Heart left ventricle (tissue), 13 donors: ENCODE measurements around the gene SSBP2.

Experiments used
- POLR2A ChIP-seq, 2 donors: fragments of 450-650 bp; IDR thresholded peaks; one replicate each; pipeline ENCODE4 v1.6.1; 2017; ENCODE audit warnings: antibody characterized with exemption in 2 of 2, mild to moderate bottlenecking in 2 of 2, moderate library complexity in 2 of 2
- TF ChIP-seq, protein P1 (sequence below), 12 donors: fragments of 200-600 bp; sonication (generic) in 4 of 12; IDR thresholded peaks; one replicate each; pipeline versions ENCODE4 v1.5.0 to v1.8.0; 2018 to 2022; ENCODE audit warnings: antibody characterized with exemption in 12 of 12, mild to moderate bottlenecking in 5 of 12
- donor health status: ischemic (EF 13 %, LVEDD 7.1; RV severe dilation, severe dysfunction).
- donor health status: DM: no; HTN: yes; CAD: no.
- donor health status: DM: no; HTN: no; CAD: no.
- donor health status: ischemic (EF 25% LVEDD 6.9; RV normal size, moderate dysfunction).
- donor health status: ischemic (EF 25% LVEDD 5.7; RV mildly dilated, moderate dysfunction).
- donor health status: ischemic (EF 35%, LVEDD 5.7; RV mildly dilated, moderate dysfunction).
- donor health status: nonischemic (EF 11% LVEDD 7.7; RV severe dilation, severe dysfunction).
- donor health status: DM: yes; HTN: yes; CAD: no.
- donor health status: PGD.
- donor health status: ischemic (EF 29% LVEDD 5.4; RV normal size, mild dysfunction).
- donor health status: nonischemic (EF 23%, LVEDD 6.1; RV moderate dilation, normal function).

GRCh38 chr5:81577091-81577490 is 173.8 kb downstream of the SSBP2 start:
- TF ChIP-seq, protein P1, sequence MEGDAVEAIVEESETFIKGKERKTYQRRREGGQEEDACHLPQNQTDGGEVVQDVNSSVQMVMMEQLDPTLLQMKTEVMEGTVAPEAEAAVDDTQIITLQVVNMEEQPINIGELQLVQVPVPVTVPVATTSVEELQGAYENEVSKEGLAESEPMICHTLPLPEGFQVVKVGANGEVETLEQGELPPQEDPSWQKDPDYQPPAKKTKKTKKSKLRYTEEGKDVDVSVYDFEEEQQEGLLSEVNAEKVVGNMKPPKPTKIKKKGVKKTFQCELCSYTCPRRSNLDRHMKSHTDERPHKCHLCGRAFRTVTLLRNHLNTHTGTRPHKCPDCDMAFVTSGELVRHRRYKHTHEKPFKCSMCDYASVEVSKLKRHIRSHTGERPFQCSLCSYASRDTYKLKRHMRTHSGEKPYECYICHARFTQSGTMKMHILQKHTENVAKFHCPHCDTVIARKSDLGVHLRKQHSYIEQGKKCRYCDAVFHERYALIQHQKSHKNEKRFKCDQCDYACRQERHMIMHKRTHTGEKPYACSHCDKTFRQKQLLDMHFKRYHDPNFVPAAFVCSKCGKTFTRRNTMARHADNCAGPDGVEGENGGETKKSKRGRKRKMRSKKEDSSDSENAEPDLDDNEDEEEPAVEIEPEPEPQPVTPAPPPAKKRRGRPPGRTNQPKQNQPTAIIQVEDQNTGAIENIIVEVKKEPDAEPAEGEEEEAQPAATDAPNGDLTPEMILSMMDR (IDR thresholded peaks at IDR 0.05): no peak
- TF ChIP-seq POLR2A (IDR thresholded peaks at IDR 0.05): no peak
